Panc1 (cell line): ENCODE results near the gene ZBTB20. TPM values are rescaled to one million over a fixed set of nuclear protein-coding genes. Genes with fewer than 3 reads are reported as not detected.

ENCODE experiments used
- ATAC-seq: fragments of 200-7000 bp; cut with Tn5 transposase; 2 replicates; pipeline ENCODE4 v1.9.1; 2020; ENCODE audit warnings: mild to moderate bottlenecking, moderate library complexity
- BruUV-seq: library from RNA; stranded (reverse); fragments of 400-500 nt; replicated peaks from 2 replicates; lab custom pipeline; 2021; lab: Mats Ljungman, UMichigan
- CTCF ChIA-PET: fragments of 300-600 bp; sonication (Branson Sonifier 250); formaldehyde crosslinking; loops from one replicate; lab custom pipeline; 2022; ENCODE audit warnings: antibody characterized with exemption; lab: Charles Lee
- POLR2A ChIA-PET: fragments of 300-600 bp; sonication (Branson Sonifier 250); formaldehyde crosslinking; loops from one replicate; lab custom pipeline; 2022; ENCODE audit warnings: antibody characterized with exemption; lab: Charles Lee
- DNase-seq: peaks from one replicate; pipeline ENCODE4 v3.0.0-alpha.2; 2010; ENCODE audit warnings: low read depth, low spot score
- H3K27ac ChIP-seq: 2 replicates; pipeline ENCODE4 v1.5.1; 2011; ENCODE audit warnings: mild to moderate bottlenecking, low read length, inconsistent platforms
- H3K27me3 ChIP-seq: fragments of 200-500 bp; sonication (Bioruptor generic); 2 replicates; pipeline ENCODE4 v1.6.0; 2014; ENCODE audit warnings: low read length, inconsistent platforms; ENCODE audit not compliant: control insufficient read depth, insufficient read depth
- H3K36me3 ChIP-seq: fragments of 200-500 bp; sonication (Bioruptor generic); 2 replicates; pipeline ENCODE4 v1.5.1; 2014; ENCODE audit warnings: inconsistent platforms, mild to moderate bottlenecking, low read length, moderate library complexity; ENCODE audit not compliant: control insufficient read depth, insufficient read depth
- H3K4me1 ChIP-seq: 2 replicates; pipeline ENCODE4 v1.5.1; 2011; ENCODE audit warnings: inconsistent platforms, mild to moderate bottlenecking, low read length, moderate library complexity; ENCODE audit not compliant: control insufficient read depth, insufficient read depth
- H3K4me3 ChIP-seq, 2 experiments: 2 replicates each; pipeline ENCODE4 v1.5.1; 2011 to 2012; ENCODE audit warnings: low read depth in 2 of 2, low read length in 2 of 2, mild to moderate bottlenecking in 2 of 2, inconsistent platforms in 1 of 2, moderate library complexity in 1 of 2
- H3K9me3 ChIP-seq: fragments of 200-500 bp; sonication (Bioruptor generic); 2 replicates; pipeline ENCODE4 v1.5.1; 2014; ENCODE audit warnings: low read depth, mild to moderate bottlenecking, inconsistent platforms, low read length, moderate library complexity; ENCODE audit not compliant: control insufficient read depth, insufficient read depth
- CTCF ChIP-seq: fragments of 450-650 bp; IDR thresholded peaks from 2 replicates; pipeline ENCODE4 v1.5.1; 2017; ENCODE audit warnings: mild to moderate bottlenecking
- POLR2AphosphoS5 ChIP-seq: IDR thresholded peaks from 2 replicates; pipeline ENCODE4 v1.6.1; 2012; ENCODE audit warnings: mild to moderate bottlenecking, low read depth, low read length, moderate library complexity
- REST ChIP-seq, 2 experiments: IDR thresholded peaks; 2 replicates each; pipeline ENCODE4 v1.6.1; 2011 to 2012; ENCODE audit warnings: low read depth in 2 of 2, control low read depth in 1 of 2, low read length in 1 of 2, mild to moderate bottlenecking in 1 of 2, moderate library complexity in 1 of 2; ENCODE audit not compliant: insufficient read depth in 1 of 2
- SIN3A ChIP-seq: IDR thresholded peaks from 2 replicates; pipeline ENCODE4 v1.6.1; 2012; ENCODE audit warnings: low read depth, mild to moderate bottlenecking, low read length, moderate library complexity, borderline replicate concordance; ENCODE audit not compliant: insufficient read depth
- TCF7L2 ChIP-seq: IDR thresholded peaks from 2 replicates; pipeline ENCODE4 v1.6.1; 2011; ENCODE audit warnings: mild to moderate bottlenecking, low read depth, low read length, inconsistent platforms
- in situ Hi-C: cut with HindIII; loops from 2 replicates; pipeline ENCODE4 v1.10.0; 2016; ENCODE audit warnings: low sequenced_read_pairs, low pct_unique_long_range_greater_than_20kb
- intact Hi-C: fragments of 100-400 bp; cut with micrococcal nuclease; formaldehyde crosslinking; loops from one replicate; pipeline ENCODE4 v1.10.0; 2022; ENCODE audit not compliant: unreplicated experiment
- total RNA-seq: library from RNA; stranded (reverse); gene quantifications from one replicate; pipeline ENCODE4 v1.2.1, GENCODE V29; 2021; ENCODE audit not compliant: unreplicated experiment

Gene ZBTB20
- total RNA-seq, 1 experiment from 2014 or later, result 4.1 TPM

- ChIA-PET POLR2A (no interaction called here), CTCF (no interaction called here)
- no TSS peak for BruUV-seq
- ATAC-seq (no peak), DNase-seq (no peak)
- H3K27me3 ChIP-seq, result no peaks in the 10 kb centered on the region
- in situ Hi-C loops, result no loop called here
- intact Hi-C loops, result no loop called here
- H3K4me1 ChIP-seq, result no peaks in the 10 kb centered on the region
- no peak for TF ChIP-seq REST (IDR thresholded peaks at IDR 0.05; ENCODE audit: insufficient read depth in 1 of 2, low read depth in 2 of 2, low read length in 1 of 2)
- no peak for TF ChIP-seq TCF7L2
- no peak for TF ChIP-seq POLR2AphosphoS5
- no peak for TF ChIP-seq CTCF
- TF ChIP-seq SIN3A, result no peak
- H3K36me3 ChIP-seq, result no peaks in the 10 kb centered on the region
- H3K4me3 ChIP-seq, result no peak overlapping the region
- no peaks in the 10 kb centered on the region for H3K9me3 ChIP-seq
- no peak overlapping the region for H3K27ac ChIP-seq
Measured at GRCh38 chr3:115084686-115085085, 62.4 kb downstream of the ZBTB20 start.

GRCh38 chr3:115082260-115082659 is 64.8 kb downstream of the ZBTB20 start:
- POLR2A ChIA-PET, result no interaction called here
- no peak overlapping the region for H3K4me3 ChIP-seq
- BruUV-seq, result no TSS peak
- ATAC-seq (no peak), DNase-seq (no peak)
- in situ Hi-C loops (no loop called here), intact Hi-C loops (no loop called here)
- TF ChIP-seq CTCF (no peak), TCF7L2 (no peak), SIN3A (no peak)
- no peaks in the 10 kb centered on the region for H3K36me3 ChIP-seq
- CTCF ChIA-PET, result no interaction called here
- no peaks in the 10 kb centered on the region for H3K9me3 ChIP-seq
- no peak overlapping the region for H3K27ac ChIP-seq
- H3K4me1 ChIP-seq, result no peaks in the 10 kb centered on the region
- no peaks in the 10 kb centered on the region for H3K27me3 ChIP-seq
